Colon (tissue), 2 donors: Measurements from ENCODE around the gene LMAN2L.

Experiments used
- FAIRE-seq: peaks from 2 replicates; lab custom pipeline; 2012; peaks lifted over from hg19 to GRCh38; lab: Jason Lieb, UNC
- donor health status: control.
- donor health status: control.

LMAN2L gene

DNA sequence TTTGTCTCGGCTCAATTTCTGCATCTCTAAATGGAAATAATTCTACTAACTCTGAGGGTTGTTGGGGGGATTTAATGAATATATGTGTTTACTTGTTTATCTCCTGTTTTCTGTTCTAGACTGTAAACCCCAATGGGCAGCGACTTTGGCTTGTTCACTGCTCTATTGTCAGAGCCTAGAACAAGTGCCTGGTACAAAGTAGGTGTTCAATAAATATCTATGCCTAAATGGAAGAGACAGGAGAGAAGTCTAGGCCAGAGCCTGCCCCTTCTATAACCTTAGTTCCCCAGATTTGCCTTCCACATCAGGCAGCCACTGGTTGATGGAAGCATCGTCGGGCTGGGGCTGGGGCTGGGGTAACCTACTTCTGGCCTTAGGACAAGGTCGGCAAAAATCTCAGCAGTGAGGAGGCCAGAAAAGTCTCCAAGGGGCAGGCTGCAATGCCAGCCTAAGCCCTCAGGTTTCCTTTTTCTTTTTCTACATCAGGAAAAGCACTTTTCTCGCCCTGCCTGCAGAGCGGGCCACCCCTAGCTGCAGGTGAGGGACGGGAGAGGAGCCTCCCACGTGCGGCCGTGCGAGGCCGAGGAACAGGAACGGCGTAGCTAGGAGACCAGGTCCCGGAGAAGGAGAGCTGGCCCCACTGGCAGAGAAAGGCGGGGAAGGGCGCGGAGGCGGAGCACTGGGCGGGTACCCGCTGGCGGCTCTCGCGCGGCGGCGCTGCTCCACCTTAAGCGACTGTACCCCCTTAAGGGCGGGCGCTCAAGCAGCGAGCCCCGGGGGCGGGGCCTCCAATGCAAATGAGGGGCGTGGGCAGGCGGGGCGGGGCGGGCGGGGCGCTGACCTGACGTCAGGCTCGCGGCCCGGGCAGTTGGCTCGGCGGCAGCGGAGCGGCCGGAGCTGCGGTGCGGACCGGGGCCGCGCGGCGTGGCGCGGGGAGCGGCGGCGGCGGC is 20.4 kb upstream of the LMAN2L start, which contains the start of gene CNNM4:
CNNM4 (plus strand) TSS at position 867 of the 950 bp plus-strand sequence. CDS start 98 bp downstream, outside the sequence.
- no peak for FAIRE-seq

- FAIRE-seq, result no peak
Observed at GRCh38 chr2:96759548-96759947, 19.7 kb upstream of the LMAN2L start.

DNA sequence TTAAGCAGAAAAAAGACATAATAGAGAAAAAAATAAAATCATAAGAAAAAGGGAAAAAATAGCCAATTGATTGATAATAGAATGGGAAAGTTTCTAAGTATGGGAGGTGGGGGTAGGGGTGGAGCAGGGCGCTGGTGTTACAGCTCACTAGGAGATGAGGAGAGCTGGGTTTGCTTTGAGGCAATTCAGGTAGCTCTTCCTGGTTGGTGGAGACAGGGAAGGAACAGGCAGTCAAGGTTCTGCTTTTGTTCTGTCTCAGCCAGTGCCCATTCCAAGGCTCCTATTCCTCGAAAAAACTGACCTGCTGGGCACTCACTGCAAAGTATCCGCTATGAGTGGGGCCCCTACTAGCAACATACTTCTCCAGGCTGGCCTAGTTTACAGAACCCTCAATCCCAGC is 19.1 kb upstream of the LMAN2L start:
- FAIRE-seq, result no peak

GRCh38 chr2:96757477-96757860 is 17.6 kb upstream of the LMAN2L start:
- FAIRE-seq, result no peak

DNA sequence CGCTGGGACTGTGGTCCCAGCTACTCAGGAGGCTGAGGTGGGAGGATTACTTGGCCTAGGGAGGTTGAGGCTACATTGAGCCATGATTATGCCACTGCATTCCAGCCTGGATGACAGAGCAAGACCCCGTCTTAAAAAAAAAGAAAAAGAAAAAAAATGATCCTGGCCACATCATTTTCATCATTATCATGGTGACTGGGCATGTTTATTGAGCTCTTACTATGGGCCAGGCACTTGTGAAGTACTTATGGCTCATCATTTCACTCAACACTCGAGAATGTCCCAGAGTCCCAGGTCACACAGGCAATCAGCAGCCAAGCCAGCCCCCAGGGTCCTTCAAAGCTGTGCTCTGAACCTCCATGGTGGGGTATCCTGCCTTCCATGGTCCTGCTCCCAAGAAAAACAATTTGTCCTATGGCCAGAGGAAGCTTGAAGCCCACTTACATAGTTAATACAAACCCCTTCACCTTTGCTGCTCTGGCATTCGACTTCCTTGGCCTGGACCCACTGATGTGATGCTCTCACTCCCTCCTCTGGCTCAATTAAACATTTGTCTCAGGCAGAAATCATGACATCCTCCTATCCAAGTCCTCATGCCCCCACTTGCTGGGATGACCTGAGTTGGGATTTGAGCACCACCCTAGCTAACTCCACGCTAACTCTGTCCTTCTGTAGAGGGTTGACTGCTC is 17.1 kb upstream of the LMAN2L start:
- FAIRE-seq, result no peak

GRCh38 chr2:96754317-96754716 is 14.5 kb upstream of the LMAN2L start:
- FAIRE-seq, result no peak

DNA sequence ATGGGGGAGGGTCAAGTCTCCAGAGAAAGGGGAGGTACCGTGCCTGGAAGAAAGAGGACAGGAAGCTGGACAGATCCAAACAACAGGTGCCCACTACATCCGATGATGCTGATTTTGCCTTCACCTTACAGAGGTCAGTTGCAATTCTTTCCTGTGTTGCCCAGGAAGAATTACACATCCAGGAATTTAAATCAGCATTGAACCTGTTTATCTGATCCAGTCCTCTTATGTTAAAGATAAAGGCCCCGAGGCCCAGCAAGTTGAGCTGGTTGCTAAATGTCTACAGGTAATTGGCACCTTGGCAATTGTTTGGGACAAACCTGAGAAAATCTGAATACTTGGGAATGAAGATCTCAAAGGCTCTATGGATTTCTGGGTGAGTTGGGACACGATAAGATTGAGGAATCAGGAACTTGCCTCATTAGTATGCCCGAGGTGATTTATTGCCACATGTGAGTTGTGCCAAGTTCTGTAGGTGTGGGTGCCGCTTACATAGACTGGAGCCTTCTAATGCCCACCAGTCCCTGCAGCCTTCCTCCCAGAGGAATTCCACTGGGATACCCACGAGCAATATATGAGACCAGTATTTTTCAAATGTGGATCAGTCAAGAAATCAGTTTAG is 13.9 kb upstream of the LMAN2L start:
- FAIRE-seq, result no peak

GRCh38 chr2:96751800-96752199 is 11.9 kb upstream of the LMAN2L start:
- no peak for FAIRE-seq

GRCh38 chr2:96747061-96747617 is 7.3 kb upstream of the LMAN2L start:
- FAIRE-seq, result no peak

DNA sequence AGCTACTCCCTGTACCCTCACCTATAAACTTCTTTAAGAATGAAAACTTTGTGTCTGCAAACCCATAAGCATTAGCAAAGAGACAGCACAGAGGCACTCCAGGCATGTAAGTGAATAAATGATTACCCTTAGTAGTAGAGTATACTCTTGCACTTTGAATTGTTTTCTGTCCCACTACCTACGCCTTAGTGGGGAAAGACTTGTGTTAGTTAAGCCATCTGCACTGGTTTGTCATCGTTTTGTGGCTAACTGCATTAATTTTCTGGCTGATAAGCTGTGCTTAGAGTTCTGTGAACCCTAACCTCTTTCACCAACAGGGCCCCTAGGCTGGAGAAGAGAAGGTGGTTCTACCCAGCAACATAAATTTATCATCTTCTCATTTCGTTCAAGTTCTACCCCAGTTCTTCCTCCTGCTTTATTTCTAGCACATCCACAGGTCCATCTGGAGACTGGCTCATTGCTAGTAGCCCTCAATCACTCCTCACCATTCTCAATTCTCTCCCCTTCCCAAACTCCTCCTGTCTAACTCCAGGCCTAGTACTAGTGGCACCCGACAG is 710 bp downstream of the LMAN2L start:
- FAIRE-seq, result no peak

GRCh38 chr2:96737831-96738230 is 2.0 kb downstream of the LMAN2L start:
- FAIRE-seq, result no peak

DNA sequence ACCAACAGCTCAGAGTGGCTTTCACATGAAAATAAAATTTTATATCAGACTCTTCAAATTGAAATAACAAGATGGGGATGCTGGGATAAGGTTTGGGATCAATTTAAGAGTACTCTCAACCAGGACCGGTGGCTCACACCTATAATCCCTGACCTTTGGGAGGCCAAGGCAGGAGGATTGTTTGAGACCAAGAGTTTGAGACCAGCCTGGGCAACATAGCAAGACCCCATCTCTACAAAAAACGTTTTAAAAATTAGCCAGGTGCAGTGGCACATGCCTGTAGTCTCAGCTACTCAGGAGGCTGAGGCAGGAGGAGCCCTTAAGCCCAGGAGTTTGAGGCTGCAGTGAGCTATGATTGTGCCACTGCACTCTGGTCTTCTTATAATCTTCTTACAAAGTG is 2.6 kb downstream of the LMAN2L start:
- no peak for FAIRE-seq

DNA sequence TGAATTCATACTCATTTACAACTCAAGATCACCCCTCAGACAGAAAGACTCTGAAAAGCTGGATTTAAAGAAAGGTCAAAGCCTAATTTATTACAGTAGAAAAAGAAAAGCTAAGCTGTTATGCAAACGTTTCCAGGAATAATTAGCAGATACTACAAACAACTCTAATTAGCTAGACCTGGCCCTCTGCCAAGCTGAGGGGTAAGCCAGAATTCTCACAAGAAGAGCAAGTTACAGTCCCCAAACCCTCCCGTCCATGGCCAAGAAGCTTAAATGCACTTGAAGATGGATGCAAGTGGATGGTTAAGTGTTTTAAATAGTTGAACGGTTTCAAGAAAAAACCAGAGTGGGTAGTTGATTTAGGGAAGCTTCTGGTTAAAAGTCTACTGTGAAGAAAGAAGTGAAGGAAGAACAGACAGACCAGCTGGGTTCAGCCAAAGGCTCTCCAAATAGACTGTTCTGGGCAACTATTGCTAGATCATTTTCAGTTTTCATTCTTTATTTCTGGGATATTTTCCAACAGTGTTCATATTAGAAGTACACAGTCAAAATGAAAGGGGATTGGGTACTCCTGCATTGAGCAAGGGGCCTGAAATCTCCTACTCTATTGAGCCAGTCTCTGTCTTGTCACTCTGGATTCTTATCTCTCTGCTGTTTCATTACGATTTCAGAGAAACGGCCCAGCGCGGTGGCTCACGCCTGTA is 4.8 kb downstream of the LMAN2L start:
- no peak for FAIRE-seq

GRCh38 chr2:96733931-96734330 is 5.9 kb downstream of the LMAN2L start:
- no peak for FAIRE-seq

GRCh38 chr2:96730212-96730611 is 9.7 kb downstream of the LMAN2L start:
- FAIRE-seq, result no peak

GRCh38 chr2:96729748-96730147 is 10.1 kb downstream of the LMAN2L start:
- no peak for FAIRE-seq

GRCh38 chr2:96727431-96727830 is 12.4 kb downstream of the LMAN2L start:
- FAIRE-seq, result no peak

GRCh38 chr2:96726131-96726530 is 13.7 kb downstream of the LMAN2L start:
- FAIRE-seq, result no peak

- FAIRE-seq, result no peak
Observed at GRCh38 chr2:96716388-96716787, 23.5 kb downstream of the LMAN2L start.

DNA sequence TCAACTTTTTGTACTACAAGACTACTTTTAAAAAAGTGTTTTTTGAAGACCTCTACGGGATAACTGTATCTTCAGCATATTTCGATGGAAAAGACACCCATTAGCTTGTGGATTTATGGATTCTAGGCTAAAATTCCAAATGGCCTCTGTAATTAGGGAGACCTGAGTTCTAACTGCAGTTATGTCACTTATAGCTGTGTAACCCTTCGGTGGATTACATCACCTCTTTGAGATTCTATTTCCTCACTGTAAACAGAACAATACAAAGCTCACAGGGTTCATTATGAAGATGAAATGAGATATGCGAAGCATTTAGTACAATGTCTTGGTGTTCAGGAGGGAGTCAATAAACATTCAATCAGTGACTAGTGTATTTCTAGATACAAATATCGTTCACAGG is 24.2 kb downstream of the LMAN2L start:
- no peak for FAIRE-seq

GRCh38 chr2:96710985-96711384 is 28.9 kb downstream of the LMAN2L start:
- FAIRE-seq, result no peak
